ENCODE measurements around the gene TP53RK.

Gene TP53RK

GRCh38 chr20:46640536-46641311, 48.5 kb downstream of the TP53RK start:
- no peak overlapping the region for H3K27ac ChIP-seq
- H3K4me1 ChIP-seq: no peaks in the 10 kb centered on the region
- H3K9me3 ChIP-seq: no peaks in the 10 kb centered on the region
- no peaks in the 10 kb centered on the region for H3K36me3 ChIP-seq
- no peak overlapping the region for H3K4me2 ChIP-seq
- no peaks in the 10 kb centered on the region for H4K20me1 ChIP-seq
- H3K27me3 ChIP-seq: no peaks in the 10 kb centered on the region
- TF ChIP-seq Cebpa-rat (IDR thresholded peaks at IDR 0.05): no peak
- H3K4me3 ChIP-seq: no peak overlapping the region
- no peak overlapping the region for H3K9ac ChIP-seq

GRCh38 chr20:46640044-46640443, 49.2 kb downstream of the TP53RK start:
- TF ChIP-seq Cebpa-rat (IDR thresholded peaks at IDR 0.05): no peak

GRCh38 chr20:46639587-46639986, 49.7 kb downstream of the TP53RK start:
- Histone ChIP-seq H3K9ac (no peak overlapping the region), H3K4me1 (no peaks in the 10 kb centered on the region), H3K4me3 (no peak overlapping the region), H3K27ac (no peak overlapping the region), H3K27me3 (no peaks in the 10 kb centered on the region), H3K4me2 (no peak overlapping the region), H3K9me3 (no peaks in the 10 kb centered on the region), H3K36me3 (no peaks in the 10 kb centered on the region), H4K20me1 (no peaks in the 10 kb centered on the region)
- TF ChIP-seq Cebpa-rat (IDR thresholded peaks at IDR 0.05): no peak

More at GRCh38 chr20:46640044-46640443, 49.2 kb downstream of the TP53RK start:
- H3K9ac ChIP-seq: no peak overlapping the region
- no peaks in the 10 kb centered on the region for H3K4me1 ChIP-seq
- no peaks in the 10 kb centered on the region for H4K20me1 ChIP-seq
- no peaks in the 10 kb centered on the region for H3K36me3 ChIP-seq
- H3K4me3 ChIP-seq: no peak overlapping the region
- no peaks in the 10 kb centered on the region for H3K9me3 ChIP-seq
- H3K27ac ChIP-seq: no peak overlapping the region
- no peak overlapping the region for H3K4me2 ChIP-seq
- H3K27me3 ChIP-seq: no peaks in the 10 kb centered on the region

- Histone ChIP-seq H3K9me3 (no peaks in the 10 kb centered on the region), H3K9ac (no peak overlapping the region), H4K20me1 (no peaks in the 10 kb centered on the region), H3K36me3 (no peaks in the 10 kb centered on the region), H3K4me2 (no peak overlapping the region), H3K4me1 (no peaks in the 10 kb centered on the region), H3K4me3 (no peak overlapping the region), H3K27ac (no peak overlapping the region), H3K27me3 (no peaks in the 10 kb centered on the region)
- TF ChIP-seq Cebpa-rat (IDR thresholded peaks at IDR 0.05): no peak
Observed at GRCh38 chr20:46638898-46639274, 50.4 kb downstream of the TP53RK start.

- H4K20me1 ChIP-seq: no peaks in the 10 kb centered on the region
- no peak overlapping the region for H3K9ac ChIP-seq
- H3K36me3 ChIP-seq: no peaks in the 10 kb centered on the region
- no peak overlapping the region for H3K27ac ChIP-seq
- no peaks in the 10 kb centered on the region for H3K4me1 ChIP-seq
- no peak overlapping the region for H3K4me2 ChIP-seq
- TF ChIP-seq Cebpa-rat (IDR thresholded peaks at IDR 0.05): no peak
- no peaks in the 10 kb centered on the region for H3K27me3 ChIP-seq
- H3K9me3 ChIP-seq: no peaks in the 10 kb centered on the region
- H3K4me3 ChIP-seq: no peak overlapping the region
Observed at GRCh38 chr20:46638134-46638897, 50.9 kb downstream of the TP53RK start.

- H3K4me1 ChIP-seq: no peaks in the 10 kb centered on the region
- no peak overlapping the region for H3K4me2 ChIP-seq
- H3K9ac ChIP-seq: no peak overlapping the region
- no peak overlapping the region for H3K27ac ChIP-seq
- H4K20me1 ChIP-seq: no peaks in the 10 kb centered on the region
- no peaks in the 10 kb centered on the region for H3K27me3 ChIP-seq
- no peak for TF ChIP-seq Cebpa-rat (IDR thresholded peaks at IDR 0.05)
- no peaks in the 10 kb centered on the region for H3K9me3 ChIP-seq
- H3K36me3 ChIP-seq: no peaks in the 10 kb centered on the region
- H3K4me3 ChIP-seq: no peak overlapping the region
Observed at GRCh38 chr20:46637427-46638133, 51.7 kb downstream of the TP53RK start.

GRCh38 chr20:46637020-46637419, 52.2 kb downstream of the TP53RK start:
- no peak overlapping the region for H3K9ac ChIP-seq
- H3K4me1 ChIP-seq: no peaks in the 10 kb centered on the region
- no peak for TF ChIP-seq Cebpa-rat (IDR thresholded peaks at IDR 0.05)
- no peaks in the 10 kb centered on the region for H4K20me1 ChIP-seq
- H3K27me3 ChIP-seq: no peaks in the 10 kb centered on the region
- no peaks in the 10 kb centered on the region for H3K9me3 ChIP-seq
- H3K4me2 ChIP-seq: no peak overlapping the region
- no peak overlapping the region for H3K4me3 ChIP-seq
- no peaks in the 10 kb centered on the region for H3K36me3 ChIP-seq
- no peak overlapping the region for H3K27ac ChIP-seq

- Histone ChIP-seq H4K20me1 (no peaks in the 10 kb centered on the region), H3K4me3 (no peak overlapping the region), H3K36me3 (no peaks in the 10 kb centered on the region), H3K9ac (no peak overlapping the region), H3K27me3 (no peaks in the 10 kb centered on the region), H3K4me2 (no peak overlapping the region), H3K4me1 (no peaks in the 10 kb centered on the region), H3K9me3 (no peaks in the 10 kb centered on the region), H3K27ac (no peak overlapping the region)
- TF ChIP-seq Cebpa-rat (IDR thresholded peaks at IDR 0.05): no peak
Observed at GRCh38 chr20:46636514-46636913, 52.7 kb downstream of the TP53RK start.

- no peaks in the 10 kb centered on the region for H3K9me3 ChIP-seq
- no peak overlapping the region for H3K9ac ChIP-seq
- TF ChIP-seq Cebpa-rat (IDR thresholded peaks at IDR 0.05): no peak
- no peaks in the 10 kb centered on the region for H3K27me3 ChIP-seq
- no peak overlapping the region for H3K4me3 ChIP-seq
- no peak overlapping the region for H3K27ac ChIP-seq
- no peak overlapping the region for H3K4me2 ChIP-seq
- H3K36me3 ChIP-seq: no peaks in the 10 kb centered on the region
- H4K20me1 ChIP-seq: no peaks in the 10 kb centered on the region
- H3K4me1 ChIP-seq: no peaks in the 10 kb centered on the region
Observed at GRCh38 chr20:46635514-46636136, 53.6 kb downstream of the TP53RK start.

Measured in BLaER1 (cell line).